Spleen (tissue), 11 donors: ENCODE results near the gene ITPR2. TPM values are rescaled to one million over a fixed set of nuclear protein-coding genes. Genes with fewer than 3 reads are reported as not detected.
"Not testable (repeated sequence)": the region's sequence is repeated elsewhere in the genome, so short reads cannot be mapped to it uniquely, and the experiment has no call there.

ENCODE experiments used
- DNase-seq: peaks from one replicate; pipeline ENCODE4 v3.0.0-alpha.2; 2020
- H3K27ac ChIP-seq, 8 donors: fragments of 200-600 bp; sonication (generic) in 7 of 8; 1 replicate in 4 of 8; 2 replicates in 4 of 8; pipeline versions ENCODE4 v1.5.0 to v1.8.0; 2016 to 2021; ENCODE audit warnings: inconsistent platforms in 4 of 8, mild to moderate bottlenecking in 4 of 8, moderate library complexity in 1 of 8
- H3K27me3 ChIP-seq, 7 donors: fragments of 200-600 bp; sonication (generic) in 6 of 7; replicated peaks in 1 of 7; 1 replicate in 4 of 7; 2 replicates in 3 of 7; pipeline versions ENCODE4 v1.5.0 to v1.8.0; 2016 to 2021; ENCODE audit warnings: inconsistent platforms in 3 of 7, mild to moderate bottlenecking in 1 of 7
- H3K36me3 ChIP-seq, 6 donors: fragments of 200-600 bp; sonication (generic) in 5 of 6; 1 replicate in 4 of 6; 2 replicates in 2 of 6; pipeline versions ENCODE4 v1.5.0 to v1.8.0; 2016 to 2021; ENCODE audit warnings: inconsistent platforms in 2 of 6
- H3K4me1 ChIP-seq, 6 donors: fragments of 200-600 bp; sonication (generic) in 5 of 6; 1 replicate in 3 of 6; 2 replicates in 3 of 6; pipeline versions ENCODE4 v1.5.0 to v1.8.0; 2016 to 2021; ENCODE audit warnings: inconsistent platforms in 3 of 6
- H3K4me3 ChIP-seq, 8 donors: fragments of 200-600 bp; sonication (generic) in 7 of 8; 1 replicate in 4 of 8; 2 replicates in 4 of 8; pipeline versions ENCODE4 v1.5.0 to v1.8.0; 2016 to 2021; ENCODE audit warnings: inconsistent platforms in 4 of 8, mild to moderate bottlenecking in 4 of 8, moderate library complexity in 2 of 8
- H3K9me3 ChIP-seq, 8 donors: fragments of 200-600 bp; sonication (generic) in 7 of 8; 1 replicate in 4 of 8; 2 replicates in 4 of 8; pipeline versions ENCODE4 v1.5.0 to v1.8.0; 2016 to 2021; ENCODE audit warnings: inconsistent platforms in 4 of 8
- CTCF ChIP-seq, 11 experiments: fragments of 200-600 bp in 7 of 11; fragments of 450-650 bp in 4 of 11; sonication (generic) in 4 of 11; IDR thresholded peaks in 8 of 11; conservative IDR thresholded peaks in 3 of 11; 1 replicate in 7 of 11; 2 replicates in 4 of 11; pipeline versions ENCODE4 v1.4.0 to v1.8.0; 2016 to 2021; ENCODE audit warnings: antibody characterized with exemption in 11 of 11, inconsistent platforms in 4 of 11, mild to moderate bottlenecking in 1 of 11
- POLR2A ChIP-seq, 3 donors: fragments of 450-650 bp; IDR thresholded peaks; one replicate each; pipeline ENCODE4 v1.5.1; 2017; ENCODE audit warnings: antibody characterized with exemption in 3 of 3, mild to moderate bottlenecking in 1 of 3
- POLR2AphosphoS5 ChIP-seq, 3 donors: sonication (generic); formaldehyde crosslinking; IDR thresholded peaks; one replicate each; pipeline ENCODE4 v1.5.1; 2017; ENCODE audit warnings: antibody characterized with exemption in 3 of 3
- WGBS, 5 donors: extraction: QIAGEN DNeasy Blood & Tissue Kit in 3 of 5; methylation state at CpG; one replicate each; pipeline versions ENCODE4 v1.1.5 to v1.1.7; 2013 to 2018; 5-methylcytosine and 5-hydroxymethylcytosine counted together
- intact Hi-C: fragments of 100-400 bp; cut with DNase I; formaldehyde crosslinking; loops from one replicate; pipeline ENCODE4 v1.15.0; 2023; ENCODE audit warnings: low total_unique reads
- polyA plus RNA-seq, 3 donors: library from polyadenylated mRNA; stranded (reverse); fragments of 200-250 nt; gene quantifications; one replicate each; pipeline ENCODE4 v1.2.1, GENCODE V29; 2013
- total RNA-seq, 7 donors: library from RNA; depleted of rRNA in 3 of 7; stranded (reverse); fragments of >200 nt in 3 of 7; fragmentation: NEBNext Ultra II Directional in 4 of 7; extraction: Animal tissue kit (Norgen Biotek cat#: 25700) in 4 of 7; gene quantifications; one replicate each; pipeline versions ENCODE4 v1.1.0 to v1.2.1, GENCODE V29; 2016 to 2021
- donor health status: healthy with polysubstance abuse.
- donor health status: DM: no; HTN: no; CAD: no; lungs with moderate emphysema.
- donor health status: DM: no; HTN: no; CAD: no.
- donor health status: Bipolar disorder and iron deficiency.
- donor health status: healthy.
- donor health status: DM: no; HTN: no; CAD: no.
- donor health status: DM: yes; HTN: yes; CAD: no.

ITPR2 gene
- total and polyA plus RNA-seq, 10 donors: 3.2 to 105 (median 60.4) TPM

- intact Hi-C loops: no loop called here
- Histone ChIP-seq H3K9me3 (peaks cover 0 to 33% (median 10%) of the 10 kb centered on the region in 8 donors), H3K27ac (peak overlapping the region in 5 of 8 donors; percentile 15 to 50 (median 33)), H3K4me1 (peaks cover 0 to 25% (median 10%) of the 10 kb centered on the region in 6 donors), H3K27me3 (no peaks in the 10 kb centered on the region), H3K4me3 (no peak overlapping the region), H3K36me3 (no peaks in the 10 kb centered on the region)
- no peak for DNase-seq
- TF ChIP-seq POLR2AphosphoS5 (IDR thresholded peaks at IDR 0.05): no peak
- no peak for TF ChIP-seq CTCF (IDR thresholded peaks at IDR 0.05 in 8 of 11, conservative IDR thresholded peaks at IDR 0.05 in 3 of 11)
- no peak for TF ChIP-seq POLR2A (IDR thresholded peaks at IDR 0.05)
Observed at GRCh38 chr12:26317942-26318575, 514.9 kb downstream of the ITPR2 start.

GRCh38 chr12:26314103-26314502 lies 518.9 kb downstream of the ITPR2 start:
- H3K4me3 ChIP-seq, H3K27ac ChIP-seq, DNase-seq, H3K36me3 ChIP-seq, intact Hi-C loops, H3K27me3 ChIP-seq: not testable (repeated sequence)
- H3K4me1 ChIP-seq: peaks cover 0 to 17% (median 6%) of the 10 kb centered on the region in 6 donors
- peaks cover 0 to 42% (median 16%) of the 10 kb centered on the region in 8 donors for H3K9me3 ChIP-seq

- WGBS, 5 donors: 81 to 95% (median 90%) methylated on average over 6 of the region's 6 CpGs
- H3K27me3 ChIP-seq, intact Hi-C loops, H3K27ac ChIP-seq, H3K4me1 ChIP-seq, DNase-seq, H3K36me3 ChIP-seq, H3K4me3 ChIP-seq: not testable (repeated sequence)
- peaks cover 0 to 38% (median 11%) of the 10 kb centered on the region in 8 donors for H3K9me3 ChIP-seq
Observed at GRCh38 chr12:26310489-26310888, 522.5 kb downstream of the ITPR2 start.

GRCh38 chr12:26309634-26310033 lies 523.4 kb downstream of the ITPR2 start:
- 52 to 68% (median 66%) methylated on average over 4 of the region's 4 CpGs for WGBS, 5 donors
- Histone ChIP-seq H3K4me3 (no peak overlapping the region), H3K27me3 (no peaks in the 10 kb centered on the region), H3K27ac (no peak overlapping the region), H3K4me1 (no peaks in the 10 kb centered on the region), H3K36me3 (no peaks in the 10 kb centered on the region), H3K9me3 (peaks cover 0 to 30% (median 8%) of the 10 kb centered on the region in 8 donors)
- intact Hi-C loops: no loop called here
- no peak for DNase-seq
- TF ChIP-seq POLR2A (IDR thresholded peaks at IDR 0.05) (no peak), POLR2AphosphoS5 (IDR thresholded peaks at IDR 0.05) (no peak), CTCF (IDR thresholded peaks at IDR 0.05 in 8 of 11, conservative IDR thresholded peaks at IDR 0.05 in 3 of 11) (no peak)

GRCh38 chr12:26304273-26304672 lies 528.7 kb downstream of the ITPR2 start:
- H3K4me1 ChIP-seq: peaks cover 0 to 9% (median 5%) of the 10 kb centered on the region in 6 donors

More at GRCh38 chr12:26304273-26304672, 528.7 kb downstream of the ITPR2 start:
- intact Hi-C loops: no loop called here
- no peak for DNase-seq
- WGBS, 5 donors: 89 to 95% (median 92%) methylated on average over 2 of the region's 2 CpGs
- Histone ChIP-seq H3K27ac (no peak overlapping the region), H3K27me3 (no peaks in the 10 kb centered on the region), H3K4me3 (no peak overlapping the region), H3K9me3 (peaks cover 0 to 6% (median 0%) of the 10 kb centered on the region in 8 donors), H3K36me3 (no peaks in the 10 kb centered on the region)
- TF ChIP-seq POLR2A (IDR thresholded peaks at IDR 0.05) (no peak), CTCF (IDR thresholded peaks at IDR 0.05 in 8 of 11, conservative IDR thresholded peaks at IDR 0.05 in 3 of 11) (no peak), POLR2AphosphoS5 (IDR thresholded peaks at IDR 0.05) (no peak)
